Thoracic aorta (tissue), 2 donors: ENCODE results near the gene MYO1D. TPM values are rescaled to one million over a fixed set of nuclear protein-coding genes. Genes with fewer than 3 reads are reported as not detected.

Source experiments
- ATAC-seq: fragments of 150-250 bp; one replicate; pipeline ENCODE4 v1.8.0; 2017; ENCODE audit warnings: low read depth; ENCODE audit not compliant: insufficient number of reproducible peaks, low FRiP score
- DNase-seq: peaks from one replicate; pipeline ENCODE4 v3.0.0-alpha.2; 2020; ENCODE audit warnings: low spot score
- H3K27ac ChIP-seq, 2 donors: fragments of 200-600 bp; sonication (generic); 1 replicate in 1 of 2; 2 replicates in 1 of 2; pipeline ENCODE4 v1.5.1; 2016; ENCODE audit warnings: mild to moderate bottlenecking in 2 of 2, moderate library complexity in 2 of 2
- H3K27me3 ChIP-seq: fragments of 200-600 bp; sonication (generic); replicated peaks from 2 replicates; pipeline ENCODE4 v1.6.0; 2016; ENCODE audit warnings: mild to moderate bottlenecking; ENCODE audit not compliant: insufficient read depth
- H3K36me3 ChIP-seq: fragments of 200-600 bp; sonication (generic); one replicate; pipeline ENCODE4 v1.5.1; 2016
- H3K4me1 ChIP-seq, 2 donors: fragments of 200-600 bp; sonication (generic); 1 replicate in 1 of 2; 2 replicates in 1 of 2; pipeline versions ENCODE4 v1.5.1 to v1.6.0; 2016; ENCODE audit warnings: low read depth in 2 of 2, mild to moderate bottlenecking in 1 of 2; ENCODE audit not compliant: control insufficient read depth in 1 of 2
- H3K4me3 ChIP-seq: fragments of 200-600 bp; sonication (generic); 2 replicates; pipeline ENCODE4 v1.5.1; 2016; ENCODE audit warnings: mild to moderate bottlenecking
- H3K9me3 ChIP-seq: fragments of 200-600 bp; sonication (generic); 2 replicates; pipeline ENCODE4 v1.5.1; 2016
- CTCF ChIP-seq: fragments of 200-600 bp; sonication (generic); IDR thresholded peaks from one replicate; pipeline ENCODE4 v1.5.1; 2019; ENCODE audit warnings: antibody characterized with exemption
- total RNA-seq, 2 donors: library from RNA; depleted of rRNA; stranded (reverse); fragments of >200 nt; gene quantifications; one replicate each; pipeline versions ENCODE4 v1.1.0 to v1.2.3, GENCODE V29; 2016

Gene MYO1D
- total RNA-seq, 2 donors from 2014 or later, result 257 to 370 TPM

DNA sequence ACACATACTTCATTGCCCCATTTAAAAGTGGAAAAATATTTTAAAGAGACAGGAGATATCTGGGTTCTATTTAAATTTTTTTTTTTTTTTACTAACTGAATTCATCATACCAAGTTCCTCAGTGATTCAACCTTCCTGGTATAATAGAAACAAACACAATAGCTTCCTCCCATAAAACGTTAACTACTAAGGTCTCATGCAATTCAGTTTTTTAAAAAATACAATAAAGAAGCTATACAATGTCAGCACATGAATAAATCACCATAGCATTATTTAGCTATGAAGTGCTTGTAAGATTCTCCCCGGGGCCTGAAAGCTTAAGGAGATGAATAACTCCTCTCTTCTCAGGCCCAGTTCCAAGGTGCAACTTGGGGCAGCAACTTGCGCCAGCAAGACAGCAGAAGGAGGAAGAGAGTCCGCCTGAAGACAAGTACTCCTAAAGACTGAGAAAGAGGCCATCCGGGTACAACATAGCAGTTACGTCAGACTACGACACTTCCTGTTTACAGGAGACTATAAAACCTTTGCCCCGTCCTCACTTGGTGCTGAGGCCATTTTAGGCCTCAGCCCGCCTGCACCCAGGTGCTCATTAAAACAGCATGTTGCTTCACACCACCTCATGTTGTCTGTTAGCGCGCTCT lies 81.5 kb downstream of the MYO1D start:
- no peak for DNase-seq
- Histone ChIP-seq H3K9me3 (no peaks in the 10 kb centered on the region), H3K36me3 (no peaks in the 10 kb centered on the region), H3K27ac (no peak overlapping the region), H3K4me1 (peaks cover 44 to 72% of the 10 kb centered on the region in 2 donors), H3K4me3 (no peak overlapping the region), H3K27me3 (no peaks in the 10 kb centered on the region)
- no peak for ATAC-seq
- TF ChIP-seq CTCF, result no peak

- H3K27me3 ChIP-seq, result no peaks in the 10 kb centered on the region
- no peak for TF ChIP-seq CTCF
- no peaks in the 10 kb centered on the region for H3K9me3 ChIP-seq
- no peak overlapping the region for H3K4me3 ChIP-seq
- H3K4me1 ChIP-seq, result peaks cover 42 to 67% of the 10 kb centered on the region in 2 donors
- no peak for ATAC-seq
- no peak for DNase-seq
- no peaks in the 10 kb centered on the region for H3K36me3 ChIP-seq
- H3K27ac ChIP-seq, result no peak overlapping the region
These were observed 82.2 kb downstream of the MYO1D start for GRCh38 chr17:32794533-32795246.

DNA sequence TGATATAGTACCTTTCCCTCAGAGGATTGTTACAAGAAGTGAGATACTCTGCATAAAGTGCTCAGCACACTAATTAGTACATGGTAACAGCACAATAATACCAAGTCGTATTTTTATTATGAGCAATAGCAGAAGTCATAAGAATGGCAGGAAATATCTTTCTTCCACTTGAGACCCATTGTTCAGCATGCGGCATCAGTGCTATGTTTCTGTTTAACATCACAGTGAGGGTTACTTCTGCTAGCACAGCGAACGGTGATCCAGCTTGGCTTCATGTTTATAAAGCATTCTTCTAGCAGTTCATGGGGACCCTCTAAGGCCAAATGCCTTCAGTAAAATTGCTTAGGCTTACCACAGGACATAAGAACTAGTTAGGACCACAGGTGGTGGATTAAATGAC lies 83.1 kb downstream of the MYO1D start:
- no peak for TF ChIP-seq CTCF
- no peak for ATAC-seq
- H3K27me3 ChIP-seq, result no peaks in the 10 kb centered on the region

DNA sequence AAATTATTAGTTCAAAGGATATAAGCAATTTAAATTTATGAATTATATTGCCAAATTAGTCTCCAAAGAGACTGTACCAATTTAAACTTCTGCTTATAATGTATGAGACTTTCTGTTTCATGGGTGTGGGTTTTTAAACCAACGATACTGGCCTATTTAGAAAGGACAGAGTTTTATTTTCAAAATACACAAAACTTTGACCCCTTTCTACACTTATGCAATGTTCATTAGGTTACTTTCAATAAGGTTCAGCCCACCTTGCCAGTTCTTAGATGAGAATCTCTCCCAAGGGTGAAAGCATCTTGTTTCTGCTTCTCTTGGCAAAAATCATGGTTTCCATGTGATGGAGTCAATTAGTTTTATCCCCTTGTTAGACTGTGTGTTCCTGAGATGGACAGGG lies 84.7 kb downstream of the MYO1D start:
- ATAC-seq, result no peak

More for the DNA sequence above, 83.1 kb downstream of the MYO1D start:
- Histone ChIP-seq H3K9me3 (no peaks in the 10 kb centered on the region), H3K4me1 (peaks cover 37 to 59% of the 10 kb centered on the region in 2 donors), H3K36me3 (no peaks in the 10 kb centered on the region), H3K4me3 (no peak overlapping the region), H3K27ac (no peak overlapping the region)
- DNase-seq, result no peak

More for the DNA sequence above, 84.7 kb downstream of the MYO1D start:
- no peak for DNase-seq
- Histone ChIP-seq H3K4me3 (no peak overlapping the region), H3K36me3 (no peaks in the 10 kb centered on the region), H3K27ac (no peak overlapping the region), H3K27me3 (no peaks in the 10 kb centered on the region), H3K4me1 (peaks cover 24 to 42% of the 10 kb centered on the region in 2 donors), H3K9me3 (no peaks in the 10 kb centered on the region)
- no peak for TF ChIP-seq CTCF
